HG02571 (cell line): ENCODE measurements around the gene TIGD1.
"Not testable (repeated sequence)": the region's sequence is repeated elsewhere in the genome, so short reads cannot be mapped to it uniquely, and the experiment has no call there.

Experiments used
- ATAC-seq: cut with Tn5 transposase; IDR thresholded peaks from one replicate; pipeline ENCODE4 v1.9.1; 2021; ENCODE audit warnings: mild to moderate bottlenecking, moderate library complexity; ENCODE audit not compliant: unreplicated experiment

The TIGD1 gene

DNA sequence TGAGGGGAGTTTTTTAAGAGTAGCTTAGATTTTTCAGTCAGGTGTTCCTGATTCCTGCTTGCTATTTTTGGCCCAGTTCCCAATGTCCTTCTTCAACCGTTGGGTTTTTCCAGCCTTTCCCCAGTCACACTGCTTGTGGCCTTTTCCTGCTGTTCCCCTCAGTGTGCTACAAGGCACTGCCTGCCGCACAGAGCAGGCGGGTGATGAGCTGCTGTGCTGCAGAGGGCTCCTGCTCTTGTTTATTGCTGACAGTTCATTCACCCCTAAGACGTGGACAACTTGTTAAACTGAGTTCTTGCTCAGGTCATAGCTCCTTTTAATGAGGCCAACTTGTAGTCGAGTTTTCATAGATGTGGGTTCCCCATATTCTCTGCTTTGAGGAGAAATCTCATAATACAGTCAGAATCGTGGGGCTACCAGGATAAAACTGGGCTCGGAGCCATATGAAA lies 20.7 kb upstream of the TIGD1 start:
- no peak for ATAC-seq

DNA sequence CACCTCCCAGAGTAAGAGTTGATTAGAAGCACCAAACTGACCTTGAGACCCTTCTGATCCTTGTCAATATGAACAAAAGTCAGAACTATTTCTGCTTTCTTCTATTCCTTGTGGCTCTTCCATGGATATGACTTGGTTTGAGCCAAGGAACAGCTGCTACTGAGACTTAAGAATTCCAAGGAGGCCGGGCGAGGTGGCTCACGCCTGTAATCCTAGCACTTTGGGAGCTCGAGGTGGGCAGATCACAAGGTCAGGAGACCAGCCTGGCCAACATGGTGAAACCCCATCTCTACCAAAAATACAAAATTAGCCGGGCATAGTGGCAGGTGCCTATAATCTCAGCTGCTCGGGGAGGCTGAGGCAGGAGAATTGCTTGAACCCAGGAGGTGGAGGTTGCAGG lies 20.1 kb upstream of the TIGD1 start:
- ATAC-seq, result not testable (repeated sequence)

DNA sequence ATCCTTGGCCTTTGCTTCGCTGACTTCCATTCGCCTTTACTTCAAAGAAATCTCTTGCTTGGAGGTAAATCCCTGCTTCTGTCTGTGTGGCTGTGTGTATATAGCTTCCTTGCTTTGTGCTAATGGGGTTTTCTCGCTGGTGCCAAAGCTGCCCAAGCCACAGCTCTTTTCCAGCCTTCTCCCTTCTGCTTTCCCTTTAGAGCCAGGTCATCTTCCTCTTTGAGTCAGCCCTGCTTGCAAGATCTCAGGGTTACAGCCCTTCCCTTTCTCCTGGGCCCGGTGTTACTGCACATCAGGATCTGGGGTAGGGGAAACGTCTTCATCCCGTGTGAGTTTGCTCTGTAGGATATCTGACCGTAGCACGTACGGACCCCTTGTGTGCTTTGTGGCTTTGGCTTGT lies 19.2 kb upstream of the TIGD1 start:
- no peak for ATAC-seq

DNA sequence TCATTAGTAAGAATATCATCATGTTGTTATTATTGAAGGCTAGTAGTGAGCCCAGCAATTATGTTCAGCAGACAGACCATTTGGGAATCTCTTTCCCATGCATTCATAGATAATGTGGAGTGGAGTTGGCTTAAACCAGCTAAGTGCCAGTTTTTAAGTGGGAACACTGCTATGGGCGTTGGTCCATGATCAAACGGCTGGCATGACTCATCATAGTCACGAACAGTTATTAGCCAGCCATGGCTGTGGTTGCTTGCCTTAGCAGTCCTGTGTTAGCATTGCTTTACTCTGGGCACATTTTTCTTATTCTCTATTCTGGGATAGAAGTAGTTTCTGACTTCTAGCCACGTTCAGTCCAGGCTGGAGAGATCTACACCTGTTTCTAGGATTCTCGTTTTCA lies 17.8 kb upstream of the TIGD1 start:
- ATAC-seq, result no peak

DNA sequence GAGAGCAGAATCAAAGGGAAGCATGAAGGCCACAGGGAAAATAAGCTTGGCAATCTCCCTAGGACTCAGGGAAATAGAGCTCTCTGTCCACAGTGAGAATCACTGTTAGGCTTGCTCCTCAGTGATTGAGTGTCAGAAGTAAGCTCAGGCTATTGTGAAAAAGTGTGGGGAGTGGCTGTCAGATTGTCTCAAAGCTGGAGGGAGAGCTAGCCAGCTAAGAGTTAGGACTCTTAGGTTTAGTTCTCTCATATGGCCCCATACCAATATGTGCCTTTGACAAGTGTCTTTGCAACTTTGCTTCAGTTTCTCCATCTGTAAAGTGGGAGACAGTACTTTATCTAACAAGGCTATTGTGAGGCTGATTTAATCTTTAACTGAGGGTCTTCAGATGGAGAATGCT lies 17.4 kb upstream of the TIGD1 start:
- no peak for ATAC-seq

DNA sequence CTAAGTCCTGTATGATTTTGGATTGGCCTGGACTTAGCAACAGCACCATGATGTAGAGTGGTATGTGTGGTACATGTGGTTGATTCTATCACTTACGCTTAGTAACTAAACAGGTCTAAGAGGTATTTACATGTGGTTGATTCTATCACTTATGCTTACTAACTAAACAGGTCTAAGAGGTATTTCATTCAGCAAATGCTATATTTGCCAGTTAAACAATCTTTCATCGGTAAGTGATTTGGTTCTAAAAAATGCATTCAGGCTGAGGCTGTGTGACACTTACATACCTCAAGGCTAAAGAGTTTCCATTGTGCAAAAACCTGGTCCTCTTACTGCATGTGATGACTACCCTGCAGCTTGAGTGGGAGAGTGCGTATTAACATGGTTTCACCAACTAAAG lies 13.2 kb upstream of the TIGD1 start:
- no peak for ATAC-seq

DNA sequence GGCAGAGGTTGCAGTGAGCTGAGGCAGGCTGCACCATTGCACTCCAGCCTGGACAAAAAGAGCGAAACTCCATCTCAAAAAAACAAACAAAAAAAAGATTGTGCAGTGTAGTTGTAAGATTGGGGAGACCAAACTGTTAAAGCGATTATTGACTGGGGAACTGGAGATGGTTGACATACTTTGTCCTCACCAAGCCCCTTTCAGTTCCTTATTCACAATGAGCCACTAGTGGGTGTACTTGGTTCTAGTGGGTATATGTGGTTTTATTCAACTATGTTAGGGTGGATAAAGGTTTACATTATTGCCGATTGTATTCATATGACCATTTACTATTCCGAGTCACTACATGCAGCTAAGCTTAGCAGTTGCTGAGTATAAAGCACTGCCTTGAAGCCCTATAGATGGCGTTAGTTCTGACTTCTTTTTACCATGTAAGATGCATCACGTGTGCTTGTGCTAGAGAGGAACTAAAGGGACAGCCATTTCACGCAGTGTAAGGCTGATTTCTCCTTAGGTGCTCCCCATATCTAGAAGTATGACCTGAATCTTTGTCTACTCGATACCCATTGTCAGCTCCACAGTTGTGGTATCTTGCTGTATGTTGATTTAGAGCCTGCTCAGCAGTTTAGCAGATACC lies 12.3 kb upstream of the TIGD1 start:
- no peak for ATAC-seq

DNA sequence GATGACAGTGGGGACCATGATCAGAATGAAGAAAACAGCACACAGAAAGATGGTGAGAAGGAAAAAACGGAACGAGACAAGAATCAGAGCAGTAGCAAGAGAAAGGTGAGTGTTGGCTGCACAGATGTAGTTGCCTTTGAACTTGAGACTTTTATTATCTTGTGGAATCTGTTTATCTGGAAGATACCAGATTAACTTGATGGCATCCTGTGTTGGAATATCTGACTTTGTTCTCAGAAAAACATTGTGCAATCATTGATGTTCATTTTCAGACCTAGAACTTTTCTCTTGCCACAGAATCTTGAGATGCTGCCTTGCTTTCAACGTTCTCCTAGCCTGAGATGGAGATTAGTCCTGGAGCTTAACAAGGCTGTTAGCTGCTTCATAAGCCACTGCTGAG lies 6.1 kb upstream of the TIGD1 start:
- ATAC-seq, result no peak

GRCh38 chr2:232551776-232552175 lies 1.4 kb upstream of the TIGD1 start:
- ATAC-seq, result no peak

DNA sequence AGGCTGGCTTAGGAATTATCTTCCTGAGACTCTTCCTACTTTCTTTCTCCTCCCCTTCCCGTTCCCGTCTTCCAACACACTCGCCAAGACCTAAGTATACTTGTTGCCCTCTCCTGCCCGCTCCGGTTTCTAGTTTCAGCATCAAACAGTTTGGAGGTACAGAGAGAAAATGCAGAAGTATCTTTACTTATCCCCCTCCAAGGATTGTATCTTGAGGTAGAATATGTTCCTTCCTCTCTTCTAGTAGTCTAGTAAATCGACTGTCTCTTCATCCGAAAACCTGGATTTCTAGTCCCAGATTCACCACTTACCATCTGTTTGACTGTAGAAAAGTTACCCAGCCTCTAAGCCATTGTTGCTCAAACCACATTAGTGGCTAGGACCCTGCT lies 887 bp upstream of the TIGD1 start:
- no peak for ATAC-seq

- no peak for ATAC-seq
Observed at GRCh38 chr2:232549655-232550353, 553 bp downstream of the TIGD1 start.

GRCh38 chr2:232547991-232548390 lies 2.4 kb downstream of the TIGD1 start:
- ATAC-seq, result no peak

DNA sequence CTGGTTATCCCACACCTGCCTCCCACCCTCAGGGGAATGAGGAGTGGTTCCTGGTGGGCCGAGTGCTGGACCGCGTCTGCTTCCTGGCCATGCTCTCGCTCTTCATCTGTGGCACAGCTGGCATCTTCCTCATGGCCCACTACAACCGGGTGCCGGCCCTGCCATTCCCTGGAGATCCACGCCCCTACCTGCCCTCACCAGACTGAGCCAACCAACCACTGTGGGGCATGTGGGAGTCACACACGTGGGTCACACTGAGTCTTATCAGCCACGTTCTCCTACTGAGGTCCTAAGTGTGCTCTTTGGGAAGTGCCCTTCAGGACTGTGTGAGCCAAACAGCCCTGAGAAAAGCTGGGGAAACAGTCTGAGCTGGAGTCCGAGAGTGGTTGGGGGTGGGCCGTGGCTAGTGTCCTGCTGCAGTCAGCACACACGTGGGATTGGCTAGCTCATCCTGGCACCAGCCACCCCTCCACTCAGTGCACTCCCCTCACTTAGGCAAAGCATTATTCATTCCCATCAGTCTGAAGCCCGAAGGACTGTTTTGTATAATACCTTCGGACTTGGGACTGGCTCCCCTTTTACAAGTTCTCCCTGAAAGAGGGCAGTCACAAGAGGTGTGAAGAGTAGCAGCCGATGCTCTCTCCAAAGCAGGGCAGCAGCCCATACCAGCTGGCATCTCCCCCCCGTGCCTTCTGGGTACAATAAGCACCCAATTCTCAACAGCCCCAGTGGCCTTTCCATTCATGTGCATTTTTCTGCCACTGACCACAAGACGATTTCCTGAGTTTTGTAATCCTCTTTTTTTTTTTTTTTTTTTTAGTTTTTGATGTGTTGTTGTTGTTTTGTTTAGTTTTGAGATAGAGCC lies 4.6 kb downstream of the TIGD1 start:
- no peak for ATAC-seq

DNA sequence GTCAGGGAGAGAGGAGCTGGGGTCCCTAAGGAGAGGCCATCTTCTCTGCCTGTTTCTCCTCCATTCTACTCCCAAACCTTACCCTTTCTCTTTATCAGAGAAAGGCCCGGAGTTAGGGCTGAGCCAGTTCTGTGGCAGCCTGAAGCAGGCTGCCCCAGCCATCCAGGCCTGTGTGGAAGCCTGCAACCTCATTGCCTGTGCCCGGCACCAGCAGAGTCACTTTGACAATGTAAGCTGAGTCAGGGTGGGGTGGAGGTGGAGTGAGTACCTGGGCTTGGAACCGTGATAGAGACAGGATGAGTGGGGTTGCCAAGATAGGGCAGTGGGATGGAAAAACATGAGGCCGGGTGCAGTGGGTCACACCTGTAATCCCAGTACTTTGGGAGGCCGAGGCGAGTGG lies 5.7 kb downstream of the TIGD1 start:
- no peak for ATAC-seq

- ATAC-seq, result no peak
Observed at GRCh38 chr2:232543928-232544631, 6.3 kb downstream of the TIGD1 start.

DNA sequence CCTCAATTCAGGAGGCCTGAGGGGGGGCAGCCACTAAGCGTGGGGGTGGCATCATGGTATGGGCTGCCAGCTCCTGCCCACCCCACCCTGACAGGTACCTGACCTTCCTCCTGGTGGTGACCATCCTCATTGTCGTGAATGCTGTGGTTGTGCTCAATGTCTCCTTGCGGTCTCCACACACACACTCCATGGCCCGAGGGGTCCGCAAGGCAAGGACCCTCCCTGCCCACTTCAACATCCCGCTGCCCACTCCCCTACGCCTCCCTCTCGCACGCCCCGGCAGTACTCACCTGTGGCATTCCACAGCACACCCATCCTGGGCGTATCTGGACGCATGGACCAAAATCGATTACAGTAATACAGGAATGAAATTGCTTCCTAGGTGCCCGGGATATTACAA lies 6.9 kb downstream of the TIGD1 start:
- ATAC-seq, result no peak

- no peak for ATAC-seq
Observed at GRCh38 chr2:232542715-232543467, 7.5 kb downstream of the TIGD1 start.

DNA sequence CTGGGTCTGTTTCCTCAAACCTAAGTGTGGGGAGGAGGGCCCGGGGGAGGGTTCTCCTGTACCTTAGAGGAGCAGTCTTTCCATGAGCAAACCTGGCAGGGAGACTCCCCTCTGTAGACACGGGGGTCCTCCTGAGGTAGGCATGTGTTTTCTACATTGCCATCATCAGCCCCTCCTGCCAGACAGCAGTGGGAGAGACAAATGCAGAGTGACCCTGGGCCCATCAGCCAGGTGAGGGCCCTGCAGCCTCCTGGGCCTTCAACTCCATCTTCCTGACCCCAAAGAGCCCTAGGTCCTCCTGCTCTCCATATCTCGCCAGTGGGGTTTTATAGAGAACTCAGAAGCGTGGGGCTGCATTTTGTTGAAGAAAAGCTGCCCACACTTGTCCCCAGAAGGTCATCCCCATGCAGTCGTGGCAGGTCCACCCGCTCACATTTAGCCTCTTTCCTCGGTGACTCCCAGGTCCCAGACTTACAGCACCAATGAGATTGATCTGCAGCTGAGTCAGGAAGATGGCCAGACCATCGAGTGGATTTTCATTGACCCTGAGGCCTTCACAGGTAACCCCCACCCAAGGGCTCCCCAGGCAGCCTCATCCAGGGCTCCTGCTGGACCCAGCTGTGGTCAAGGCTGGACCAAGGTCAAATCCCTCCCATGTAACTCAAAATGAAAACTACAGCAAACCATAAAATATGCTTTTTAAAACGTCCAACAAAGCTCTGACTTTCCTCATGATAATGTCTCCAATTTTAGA lies 8.2 kb downstream of the TIGD1 start:
- ATAC-seq, result no peak

GRCh38 chr2:232541195-232541960 lies 9.0 kb downstream of the TIGD1 start:
- ATAC-seq, result no peak
